Stimulated activated CD8-positive, alpha-beta memory T cell treated with anti-CD3 and anti-CD28 coated beads, Interleukin-15, amount 100 ng/mL, for 4 hours (primary cell): ENCODE measurements around the gene ARAP3.

Experiments
- DNase-seq, 2 donors: peaks; one replicate each; pipeline ENCODE4 v3.0.0-alpha.2; 2020; ENCODE audit warnings: low read depth in 2 of 2

The ARAP3 gene

GRCh38 chr5:141672841-141673813, 8.9 kb downstream of the ARAP3 start:
- DNase-seq, result no peak

DNA sequence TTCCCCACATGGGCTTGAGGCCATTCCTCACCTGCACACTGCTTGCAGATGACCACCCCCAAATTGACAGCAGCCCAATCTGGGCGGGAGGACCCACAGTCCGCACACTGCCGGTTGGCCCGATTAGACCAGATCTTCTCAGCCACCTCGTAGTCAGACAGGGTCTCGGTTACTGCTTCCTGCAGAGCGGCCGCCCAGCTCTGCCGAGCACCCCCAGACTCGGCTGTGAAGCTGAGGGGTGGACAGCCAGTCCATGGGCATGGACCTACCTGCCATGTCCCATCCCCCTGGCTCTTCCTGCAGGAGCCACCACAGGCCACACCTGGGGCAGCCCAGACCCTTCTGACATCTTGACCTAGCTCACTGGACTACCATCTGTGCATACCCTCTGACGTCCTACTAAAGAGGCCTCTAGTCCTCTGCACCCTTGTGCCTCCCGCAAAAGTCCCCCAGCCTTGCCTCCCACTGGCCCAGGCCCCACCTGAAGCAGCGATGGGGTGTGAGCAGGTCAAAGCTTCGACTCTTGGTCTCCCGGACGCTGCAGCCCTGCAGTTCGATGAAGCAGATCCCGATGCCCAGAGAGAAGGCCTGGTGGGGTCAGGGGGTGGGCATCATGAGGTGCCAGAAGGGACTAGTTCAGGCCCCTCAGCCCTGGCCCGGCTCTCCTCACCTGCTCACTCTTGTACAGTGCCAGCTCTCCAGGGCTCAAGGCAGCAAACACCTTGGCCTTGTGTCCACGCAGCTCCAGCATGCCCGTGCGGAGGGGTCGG, 9.8 kb downstream of the ARAP3 start:
- DNase-seq, result no peak

GRCh38 chr5:141669520-141669919, 12.5 kb downstream of the ARAP3 start:
- no peak for DNase-seq

- DNase-seq, result no peak
Observed at GRCh38 chr5:141668601-141669265, 13.3 kb downstream of the ARAP3 start.

DNA sequence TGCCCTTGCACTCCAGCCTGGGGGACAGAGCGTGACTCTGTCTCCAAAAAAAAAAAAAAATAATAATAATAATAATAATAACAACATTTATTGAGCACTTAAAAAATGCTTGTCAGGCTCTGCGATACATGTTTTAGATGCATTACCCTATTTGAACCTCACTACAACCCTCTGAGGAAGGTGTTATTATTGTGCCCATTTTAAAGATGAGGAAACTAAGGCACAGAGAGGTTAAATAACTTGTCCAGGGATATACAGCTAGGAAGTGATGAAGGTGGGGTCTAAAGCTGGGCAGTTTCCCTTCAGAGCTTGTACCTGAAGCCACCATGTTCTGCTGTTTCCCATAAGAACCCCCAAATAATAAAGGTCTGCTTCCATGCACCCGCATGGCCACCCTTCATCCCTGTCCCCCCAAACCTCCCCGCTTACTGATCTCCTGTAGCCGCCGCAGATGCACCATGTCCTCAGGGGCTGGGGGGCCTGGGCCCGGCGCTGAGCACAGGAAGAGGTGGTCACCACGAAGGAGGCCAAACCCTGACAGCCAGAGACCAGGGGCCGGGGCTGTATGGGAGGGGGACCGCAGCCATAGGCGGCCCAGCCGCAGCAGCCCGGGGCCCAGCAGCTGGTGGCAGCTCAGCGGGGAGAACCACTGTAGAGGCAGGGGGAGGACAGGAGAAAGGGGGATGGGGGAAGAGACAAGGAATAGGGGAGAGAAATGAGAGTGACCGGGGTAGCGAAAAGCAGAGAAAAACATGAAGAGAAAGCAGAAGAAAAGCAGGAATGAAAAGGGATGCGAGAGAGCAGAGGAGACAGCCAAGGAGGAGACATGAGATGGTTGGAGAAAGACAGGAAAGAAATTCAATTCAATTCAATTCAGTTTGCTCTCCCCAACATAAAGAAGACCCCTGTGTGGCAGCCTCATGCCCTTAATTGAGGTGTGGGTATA, 15.8 kb downstream of the ARAP3 start:
- no peak for DNase-seq

DNA sequence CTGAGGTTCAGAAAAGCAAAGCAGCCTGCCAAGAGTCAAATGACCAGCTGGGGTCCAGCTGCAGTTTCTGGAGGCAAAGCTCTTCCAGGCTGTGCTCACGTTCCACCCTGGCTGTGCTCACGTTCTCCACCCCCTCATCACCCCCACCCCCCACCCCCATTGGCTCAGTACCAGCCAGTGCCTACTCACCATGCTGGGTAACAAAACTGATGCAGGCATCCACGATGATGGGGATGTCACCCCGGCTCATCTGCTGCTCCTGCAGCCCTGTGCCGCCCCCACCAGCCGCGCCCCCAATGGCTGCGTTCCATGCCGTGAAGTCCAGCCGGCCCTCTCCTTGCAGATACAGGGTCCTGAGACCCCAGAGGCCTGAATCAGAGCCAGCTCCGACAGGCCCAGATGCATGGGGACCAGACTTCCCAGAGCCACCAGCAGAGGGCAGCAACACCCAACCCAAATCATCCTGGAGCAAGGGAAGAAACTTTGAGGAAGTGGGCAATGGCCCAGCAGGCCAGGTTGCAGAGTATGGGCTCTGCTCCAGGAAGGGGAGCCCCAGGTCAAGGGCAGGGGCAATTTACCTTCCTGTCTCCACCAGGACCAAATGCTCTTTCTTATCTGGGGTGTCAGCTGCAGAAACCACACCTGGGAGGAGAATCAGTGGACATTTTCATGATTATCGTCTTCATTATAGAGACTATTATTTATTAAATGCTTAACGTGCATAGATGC, 17.1 kb downstream of the ARAP3 start:
- DNase-seq, result peak; percentile 36 to 38

GRCh38 chr5:141663506-141663905, 18.5 kb downstream of the ARAP3 start:
- no peak for DNase-seq

DNA sequence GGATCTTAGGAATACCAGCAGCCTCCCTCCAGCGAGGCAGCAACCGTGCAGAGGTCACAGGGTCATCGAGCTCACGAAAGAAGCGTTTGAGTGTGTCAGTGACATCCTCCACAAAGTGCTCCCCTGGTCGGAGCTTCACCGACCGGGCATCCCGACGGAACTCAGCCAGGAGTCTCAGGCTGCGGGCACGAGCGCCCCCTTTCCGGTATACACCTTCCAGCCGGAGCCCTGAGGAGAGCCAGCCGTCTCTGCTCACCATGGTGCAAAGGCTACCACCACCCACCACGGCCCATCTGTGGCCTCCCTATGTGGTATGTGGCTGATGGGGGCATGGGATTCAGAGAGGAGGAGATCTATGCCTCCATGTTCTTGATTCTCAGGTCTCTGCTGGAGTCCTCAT, 20.0 kb downstream of the ARAP3 start:
- no peak for DNase-seq

- DNase-seq, result no peak
Observed at GRCh38 chr5:141657937-141658545, 24.0 kb downstream of the ARAP3 start.

DNA sequence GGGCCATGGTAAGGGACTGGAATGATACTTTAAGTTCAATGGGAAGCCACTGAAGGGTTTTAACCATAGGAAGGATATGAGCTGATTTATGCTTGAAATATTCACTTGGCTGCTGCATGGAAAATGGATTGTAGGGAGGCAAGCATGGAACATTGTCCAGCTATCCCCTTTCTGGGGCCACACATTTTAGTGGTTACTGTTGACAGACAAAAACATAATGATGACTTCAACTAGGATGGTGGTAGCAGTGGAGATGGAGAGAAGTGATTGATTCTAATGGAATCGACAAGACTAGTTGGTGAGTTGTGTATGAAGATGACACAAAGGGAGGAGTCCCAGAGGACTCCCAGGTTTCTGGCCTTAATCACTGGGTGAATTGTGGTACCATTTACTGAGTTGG, 24.6 kb downstream of the ARAP3 start:
- DNase-seq, result no peak

DNA sequence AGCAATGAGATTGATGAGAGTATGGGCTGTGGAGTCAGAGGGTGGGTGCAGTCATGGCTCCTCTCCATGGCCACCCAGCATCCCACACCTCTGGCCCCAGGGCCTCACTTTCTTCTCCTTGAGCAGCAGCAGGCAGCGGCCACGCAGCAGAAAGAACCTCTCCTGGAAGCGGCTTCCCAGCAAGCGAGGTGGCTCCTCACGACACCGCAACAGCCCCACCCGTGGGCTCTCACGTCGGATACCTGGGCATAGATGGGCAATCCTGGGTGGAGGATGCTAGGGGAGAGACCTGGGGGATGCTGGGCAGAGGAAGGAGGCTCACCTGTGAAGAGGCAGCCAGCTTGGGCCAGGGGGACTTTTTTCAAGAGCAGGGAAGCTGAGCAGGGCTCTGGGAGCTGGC, 25.6 kb downstream of the ARAP3 start:
- DNase-seq, result no peak

GRCh38 chr5:141655020-141655419, 27.0 kb downstream of the ARAP3 start:
- DNase-seq, result no peak

- DNase-seq, result no peak
Observed at GRCh38 chr5:141654298-141654697, 27.7 kb downstream of the ARAP3 start.

DNA sequence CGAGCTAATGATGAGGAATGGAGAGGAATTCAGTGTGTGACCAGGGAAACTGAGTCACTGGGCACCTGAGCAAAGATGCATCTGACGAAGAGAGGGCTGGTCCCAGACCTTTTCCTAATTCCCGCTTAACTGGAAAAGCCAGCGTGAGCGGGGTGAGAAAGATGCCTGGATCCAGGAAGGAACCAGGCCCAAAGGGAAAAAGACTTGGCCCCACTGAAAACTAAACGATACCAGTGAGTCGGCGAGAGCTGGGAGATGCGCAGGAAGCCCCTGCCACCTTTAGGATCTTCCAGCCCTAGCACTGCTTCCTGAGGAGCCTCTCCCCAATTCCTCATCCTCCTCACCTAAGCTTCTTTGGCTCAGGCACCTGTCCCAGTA, 30.3 kb downstream of the ARAP3 start:
- no peak for DNase-seq

- peak; percentile 61 to 67 for DNase-seq
Observed at GRCh38 chr5:141650851-141651727, 30.9 kb downstream of the ARAP3 start, which contains the start of gene FCHSD1. TSS of gene FCHSD1 (minus strand) at chr5:141651418. CDS start at chr5:141651368, 50 bp downstream.

GRCh38 chr5:141649972-141650371, 32.1 kb downstream of the ARAP3 start:
- no peak for DNase-seq

DNA sequence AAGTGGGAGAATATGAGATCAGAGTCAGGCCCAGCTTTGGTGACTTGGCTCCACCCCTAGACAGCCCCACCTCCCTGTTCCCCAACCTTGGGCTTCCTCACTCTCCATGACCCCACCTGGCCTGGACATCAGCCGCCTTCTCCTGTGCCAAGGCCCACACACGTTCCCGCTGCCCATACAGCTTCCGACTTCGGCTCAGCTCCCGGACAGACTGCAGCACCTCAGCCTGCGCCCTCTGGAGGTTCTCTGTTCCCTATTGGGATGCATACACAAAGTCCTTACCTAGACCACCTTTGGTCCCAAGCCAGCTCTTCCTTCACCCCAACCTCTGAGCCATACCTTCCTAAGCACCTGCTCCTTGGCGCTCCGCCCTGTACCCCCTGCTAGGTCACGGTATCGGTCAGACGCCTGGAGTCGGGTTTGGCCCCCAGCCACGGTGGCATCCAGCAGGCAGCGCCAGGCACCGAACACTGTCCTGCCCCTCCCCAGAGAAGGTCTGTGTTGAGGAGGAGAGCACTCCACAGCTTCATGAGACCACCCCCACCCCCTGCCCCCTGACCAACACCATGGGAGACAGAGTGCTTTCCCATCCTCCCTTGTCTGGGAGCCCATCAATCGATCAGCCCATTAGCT, 32.9 kb downstream of the ARAP3 start:
- DNase-seq, result no peak

DNA sequence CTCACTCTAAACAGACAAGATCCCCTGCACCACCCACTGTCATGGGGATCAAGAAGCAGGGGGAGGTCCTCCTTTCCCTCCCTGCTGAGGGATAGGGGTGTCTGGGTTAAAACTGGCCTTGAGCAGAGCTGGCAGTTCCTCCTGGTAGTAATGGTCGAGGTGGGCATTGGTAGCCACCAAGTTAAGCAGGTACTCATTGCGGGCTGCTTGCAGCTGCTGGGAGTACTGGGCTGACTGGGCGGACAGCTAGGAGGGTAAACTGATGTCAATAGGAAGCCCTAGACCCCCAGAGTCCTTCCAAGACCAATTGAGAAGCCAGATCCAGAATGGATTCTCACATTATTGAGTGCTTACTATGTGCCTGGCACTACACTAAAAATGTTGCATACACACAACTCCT, 34.2 kb downstream of the ARAP3 start:
- DNase-seq, result no peak
